HG03139 (cell line): ENCODE data around the gene LIME1.
"Not testable (repeated sequence)": the region's sequence is repeated elsewhere in the genome, so short reads cannot be mapped to it uniquely, and the experiment has no call there.

ENCODE experiments used
- ATAC-seq: cut with Tn5 transposase; IDR thresholded peaks from one replicate; pipeline ENCODE4 v1.9.1; 2021; ENCODE audit not compliant: unreplicated experiment

The LIME1 gene

DNA sequence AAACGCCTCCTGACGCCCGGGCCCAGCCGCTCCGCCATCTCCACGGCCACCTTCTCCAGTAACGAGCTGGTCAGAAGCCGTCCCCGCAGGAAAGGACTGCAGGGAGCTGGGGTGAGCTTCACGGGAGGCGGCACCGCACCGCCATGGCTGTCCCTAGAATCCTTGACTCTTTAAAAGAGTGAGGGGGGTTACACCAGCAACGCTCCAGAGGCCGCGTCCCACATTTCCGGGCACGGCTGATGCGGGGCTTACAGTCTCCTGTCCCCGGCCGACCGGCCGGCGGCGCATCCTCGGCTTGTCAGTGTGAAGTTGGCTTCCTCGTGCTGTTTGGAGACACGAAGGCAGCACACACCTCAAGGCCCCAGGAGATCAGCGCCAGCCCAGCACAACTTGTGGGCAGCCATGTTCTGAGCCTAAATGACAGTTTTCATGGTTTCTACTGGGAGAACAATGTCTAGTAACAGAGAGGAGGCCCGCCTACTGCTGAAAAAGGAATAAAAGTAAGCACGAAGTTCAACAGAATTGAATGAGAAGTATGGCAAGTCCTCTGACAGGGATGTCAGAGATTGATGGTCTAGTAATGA is 33.5 kb downstream of the LIME1 start:
- no peak for ATAC-seq

DNA sequence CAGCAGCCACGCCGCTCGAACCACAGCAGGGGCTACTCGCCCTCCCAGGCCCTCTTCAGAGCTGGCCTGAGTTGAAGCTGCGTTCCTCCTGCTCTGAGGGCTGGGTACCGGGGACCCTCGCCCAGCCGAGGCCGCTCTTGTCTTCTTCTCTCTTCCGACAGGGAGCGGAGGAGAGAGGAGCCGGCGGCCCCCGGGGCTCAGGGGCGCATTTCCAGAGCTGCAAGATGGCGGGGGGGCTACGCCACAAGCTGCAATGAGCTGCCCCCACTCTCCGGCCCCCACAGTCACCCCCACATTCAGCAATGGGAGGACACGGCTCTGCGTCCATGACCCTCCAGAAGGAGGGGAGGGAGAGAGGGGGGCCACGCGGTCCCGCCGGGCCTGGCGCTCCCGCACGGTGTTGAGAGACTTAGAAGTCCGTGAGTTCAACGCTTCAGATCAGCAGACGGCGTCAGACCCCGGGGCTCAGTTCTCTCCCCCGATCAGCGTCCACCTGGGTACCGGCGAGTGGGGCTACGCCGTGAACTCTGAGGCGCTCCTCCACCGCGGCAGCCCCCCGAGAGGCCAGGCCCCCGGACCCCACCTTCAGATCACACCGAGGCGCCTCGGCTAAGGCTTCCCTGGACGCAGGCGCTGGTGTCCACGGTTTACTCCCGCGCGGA is 34.7 kb downstream of the LIME1 start:
- ATAC-seq: no peak

DNA sequence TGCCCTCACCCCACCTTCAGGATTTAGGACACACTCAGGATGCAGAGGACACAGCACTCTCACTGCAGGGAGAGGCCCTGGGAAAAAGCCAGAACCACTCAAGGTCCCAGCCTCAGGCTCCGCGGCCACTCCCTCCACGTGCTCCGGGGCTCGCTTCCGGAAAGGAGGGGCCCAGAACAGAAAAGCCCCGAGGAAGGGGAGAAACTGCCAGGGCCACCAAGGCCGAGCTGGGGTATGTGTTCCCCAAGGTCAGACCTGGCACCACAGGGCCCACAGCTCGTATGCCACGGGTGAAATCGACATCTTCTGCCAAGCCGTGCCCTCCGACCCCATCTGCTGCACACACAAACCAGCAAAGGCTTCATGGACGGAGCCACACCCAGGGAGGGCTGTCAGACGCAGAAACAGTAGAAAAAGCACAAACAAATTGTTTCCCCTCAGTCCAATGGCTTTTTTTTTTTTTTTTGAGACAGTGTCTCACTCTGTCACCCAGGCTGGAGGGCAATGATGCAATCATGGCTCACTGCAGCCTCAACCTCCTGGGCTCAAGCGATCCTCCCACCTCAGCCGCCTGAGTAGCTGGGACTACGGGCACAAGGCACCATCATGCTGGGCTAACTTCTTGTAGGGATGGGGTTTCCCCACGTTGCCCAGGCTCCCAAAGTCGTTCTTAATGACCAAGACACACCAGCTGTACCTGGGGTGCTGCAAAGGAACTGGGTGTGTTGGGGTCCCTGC is 36.5 kb downstream of the LIME1 start:
- ATAC-seq: no peak

DNA sequence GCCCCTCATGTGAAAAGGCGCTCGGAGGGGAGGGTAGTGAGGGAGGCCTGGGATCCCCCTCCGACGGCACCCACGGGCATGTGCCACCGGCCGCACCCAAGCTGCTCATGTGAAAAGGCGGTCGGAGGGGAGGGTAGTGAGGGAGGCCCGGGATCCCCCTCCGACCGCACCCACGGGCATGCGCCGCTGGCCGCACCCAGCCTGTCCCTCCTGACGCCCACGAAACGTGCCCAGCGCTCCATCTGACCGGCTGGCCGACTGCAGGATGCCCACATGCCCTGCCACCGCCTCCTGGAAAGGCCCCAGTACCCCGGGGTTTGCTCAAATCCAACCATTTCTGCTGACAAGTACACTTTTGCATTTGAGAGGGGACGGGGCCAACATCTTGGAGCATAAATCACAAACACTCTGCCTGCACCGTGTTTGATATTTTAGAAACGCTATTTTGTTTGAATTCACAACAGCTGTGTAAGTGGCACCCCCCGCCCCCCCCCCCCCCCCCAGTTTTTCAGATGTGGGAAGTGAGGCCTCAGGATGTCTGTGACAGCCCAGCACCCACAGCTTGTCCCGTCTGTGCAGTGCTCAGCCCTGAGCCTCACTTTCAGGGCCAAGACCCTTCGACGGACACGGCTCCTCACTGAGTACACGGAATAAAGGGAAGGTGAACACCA is 37.2 kb downstream of the LIME1 start:
- ATAC-seq: no peak

DNA sequence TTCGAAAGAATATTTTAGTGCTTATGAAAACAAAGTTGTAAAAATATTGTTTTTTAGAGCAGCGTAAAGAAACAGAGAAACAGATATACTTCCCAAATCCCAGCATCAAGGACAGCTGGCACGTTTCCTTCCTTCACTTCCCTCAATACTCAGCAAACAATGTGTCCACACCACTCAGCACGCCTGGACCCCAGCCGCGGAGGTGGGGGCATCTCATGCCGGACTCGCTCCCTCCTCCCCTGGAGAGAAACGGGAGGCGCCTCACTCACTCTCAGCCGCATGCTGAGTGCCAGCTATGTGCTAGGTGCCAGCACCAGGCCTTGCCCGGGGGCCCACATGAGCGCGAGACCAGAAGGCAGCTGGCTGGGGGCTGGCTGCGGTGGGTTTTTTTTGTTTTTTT is 37.8 kb downstream of the LIME1 start:
- no peak for ATAC-seq

DNA sequence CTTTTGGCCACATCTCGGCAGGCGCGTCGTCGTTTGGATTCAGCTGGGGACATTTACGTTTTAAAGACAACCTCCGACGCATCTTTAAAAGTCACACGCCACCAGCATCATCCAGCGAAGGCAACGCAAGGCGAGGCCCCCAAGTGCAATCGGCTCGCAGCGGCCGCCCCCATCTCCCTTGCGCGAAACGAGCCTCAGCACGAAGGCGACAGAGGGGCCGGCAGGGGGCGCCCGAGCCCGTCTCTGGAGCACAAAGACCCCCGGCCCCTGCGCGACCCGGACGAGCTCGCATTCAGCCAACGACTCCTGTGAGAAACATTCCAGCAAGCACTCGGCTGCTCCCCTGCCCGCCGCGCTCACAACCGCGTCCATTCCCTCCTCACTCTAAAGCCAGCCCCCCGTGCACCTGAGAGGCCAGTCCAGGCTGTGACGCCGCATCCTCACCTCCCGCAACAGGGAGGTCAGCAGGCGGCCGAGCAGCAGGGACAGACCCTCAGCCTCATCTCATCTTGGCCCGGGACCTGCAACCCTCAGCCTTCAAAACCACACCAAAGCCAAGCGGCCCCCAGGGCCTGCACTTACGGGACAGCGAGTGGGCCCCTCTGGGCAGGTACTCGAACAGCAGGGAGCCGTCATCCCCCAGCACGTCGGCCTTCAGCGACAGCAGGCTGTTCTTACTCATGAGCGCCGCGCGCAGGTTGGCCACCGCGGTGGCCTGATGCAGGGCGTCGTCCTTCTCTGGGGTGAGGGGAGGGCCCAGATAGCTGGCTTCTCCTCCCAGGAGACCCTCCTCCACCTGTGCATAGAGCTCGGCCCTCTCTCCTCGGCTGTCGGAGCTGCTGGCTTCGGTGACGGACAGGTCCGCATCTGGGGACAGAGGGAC is 38.9 kb downstream of the LIME1 start:
- no peak for ATAC-seq

DNA sequence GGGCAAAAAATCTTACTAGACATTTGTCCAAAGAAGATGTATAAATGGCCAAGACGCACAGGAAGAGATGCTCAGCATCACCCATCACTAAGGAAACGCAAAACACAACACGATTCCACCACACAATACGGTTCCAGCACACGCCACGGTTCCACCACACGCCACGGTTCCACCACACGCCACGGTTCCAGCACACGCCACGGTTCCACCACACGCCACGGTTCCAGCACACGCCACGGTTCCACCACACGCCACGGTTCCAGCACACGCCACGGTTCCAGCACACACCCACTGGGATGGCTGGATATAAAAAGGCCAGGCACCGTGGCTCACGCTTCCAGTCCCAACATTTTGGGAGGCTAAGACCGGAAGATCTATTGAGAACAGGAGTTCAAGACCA is 40.4 kb downstream of the LIME1 start:
- not testable (repeated sequence) for ATAC-seq

DNA sequence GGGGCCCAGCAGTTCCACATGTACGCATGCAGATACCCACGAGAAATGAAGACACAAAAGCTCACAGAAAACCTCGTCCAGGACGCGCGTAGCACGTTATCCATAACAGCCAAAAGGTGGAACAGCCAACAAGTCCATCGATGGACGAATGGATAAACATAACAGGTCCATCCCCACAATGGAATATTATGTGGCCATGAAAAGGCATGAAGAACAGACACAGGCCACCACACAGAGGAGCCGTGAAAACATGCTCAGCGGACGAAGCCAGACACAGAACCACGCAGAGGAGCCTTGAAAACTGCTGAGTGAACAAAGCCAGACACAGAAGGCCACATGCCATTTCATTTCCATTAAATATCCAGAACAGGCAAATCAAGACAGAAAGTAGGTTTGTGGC is 41.1 kb downstream of the LIME1 start:
- ATAC-seq: no peak

DNA sequence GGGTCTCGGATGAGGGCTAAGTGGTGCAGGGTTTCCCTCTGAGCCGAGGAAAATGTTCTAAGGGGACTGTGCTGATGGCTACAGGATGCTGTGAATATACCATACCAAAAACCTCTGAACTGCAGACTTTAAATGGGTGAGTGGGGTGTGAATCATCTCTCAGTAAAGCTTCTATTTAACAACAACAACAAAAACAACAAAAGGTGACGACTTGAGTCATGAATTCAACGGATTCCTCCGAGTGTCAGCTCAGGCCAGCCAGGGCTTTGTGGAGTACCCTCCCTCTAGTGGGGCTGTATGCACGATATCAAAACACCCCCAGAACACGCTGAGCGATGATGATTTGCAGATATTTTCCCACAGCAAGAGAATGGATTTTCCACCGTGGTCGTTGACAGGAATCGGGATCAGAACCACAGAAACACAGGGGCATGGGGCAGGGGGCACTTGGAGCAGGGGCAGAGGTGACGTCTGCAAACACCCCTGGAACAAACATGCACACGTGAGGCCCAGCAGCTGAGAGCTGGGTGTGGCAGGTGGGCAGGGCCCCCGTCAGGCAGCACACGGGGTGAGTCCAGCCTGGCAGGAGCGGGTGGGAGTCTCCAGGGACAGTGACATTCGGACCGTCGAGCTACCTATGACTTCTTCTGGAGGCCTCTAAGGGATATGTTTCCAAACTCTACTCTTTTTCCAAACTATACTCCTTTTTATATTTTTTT is 41.7 kb downstream of the LIME1 start:
- ATAC-seq: no peak

DNA sequence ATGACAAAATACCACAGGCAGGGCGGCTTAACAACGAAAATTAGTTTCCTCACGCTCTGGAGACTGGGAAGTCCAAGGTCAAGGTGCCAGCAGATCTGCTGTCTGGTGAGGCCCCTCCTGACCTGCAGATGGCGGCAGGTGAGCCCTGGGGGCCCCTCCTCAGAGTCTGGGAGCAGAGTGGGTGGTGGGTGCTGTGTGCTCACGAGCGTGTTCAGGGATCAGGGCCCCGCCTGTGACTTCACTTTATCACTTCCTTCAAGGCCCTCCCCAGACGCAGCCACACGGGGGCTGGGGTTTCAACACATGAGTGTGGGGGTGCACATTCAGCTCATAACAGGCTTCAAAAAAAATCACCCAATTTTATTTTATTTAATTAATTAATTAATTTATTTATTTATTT is 42.4 kb downstream of the LIME1 start:
- ATAC-seq: no peak

DNA sequence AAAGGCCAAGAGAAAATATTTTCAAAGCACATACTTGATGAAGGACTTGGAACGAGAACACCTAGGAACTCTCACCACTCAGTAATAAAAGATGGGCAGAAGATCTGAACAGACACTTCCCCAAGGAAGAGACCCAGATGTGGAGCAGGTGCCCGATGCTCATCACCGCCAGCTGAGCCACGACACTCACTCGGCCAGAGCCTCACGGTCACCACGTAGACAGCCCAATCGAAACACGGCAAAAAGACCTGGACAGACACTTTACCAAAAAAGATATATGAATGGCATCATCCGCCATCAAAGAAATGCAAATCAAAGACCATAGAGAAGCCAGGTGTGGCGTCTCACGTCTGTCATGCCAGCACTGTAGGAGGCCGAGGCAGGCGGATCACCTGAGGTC is 44.7 kb downstream of the LIME1 start:
- no peak for ATAC-seq

DNA sequence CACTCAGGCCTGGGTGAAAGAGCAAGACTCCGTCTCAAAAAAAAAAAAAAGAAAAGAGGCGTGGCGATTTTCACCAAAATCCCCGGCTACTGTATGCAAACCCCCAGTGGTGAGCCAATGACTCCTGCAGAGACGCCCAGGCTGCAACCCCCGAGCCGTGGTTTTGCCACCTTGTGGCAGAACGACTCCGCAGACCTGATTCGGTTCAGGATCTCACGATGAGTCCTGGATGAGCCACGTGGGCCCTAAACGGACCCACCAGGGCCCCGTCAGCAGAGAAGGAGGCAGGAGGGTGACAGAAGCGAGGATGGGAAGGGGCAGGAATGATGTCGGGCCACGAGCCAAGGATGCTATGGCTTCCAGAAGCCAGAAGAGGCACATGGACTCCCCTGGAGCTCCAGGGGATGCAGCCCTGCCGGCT is 45.6 kb downstream of the LIME1 start:
- ATAC-seq: no peak

DNA sequence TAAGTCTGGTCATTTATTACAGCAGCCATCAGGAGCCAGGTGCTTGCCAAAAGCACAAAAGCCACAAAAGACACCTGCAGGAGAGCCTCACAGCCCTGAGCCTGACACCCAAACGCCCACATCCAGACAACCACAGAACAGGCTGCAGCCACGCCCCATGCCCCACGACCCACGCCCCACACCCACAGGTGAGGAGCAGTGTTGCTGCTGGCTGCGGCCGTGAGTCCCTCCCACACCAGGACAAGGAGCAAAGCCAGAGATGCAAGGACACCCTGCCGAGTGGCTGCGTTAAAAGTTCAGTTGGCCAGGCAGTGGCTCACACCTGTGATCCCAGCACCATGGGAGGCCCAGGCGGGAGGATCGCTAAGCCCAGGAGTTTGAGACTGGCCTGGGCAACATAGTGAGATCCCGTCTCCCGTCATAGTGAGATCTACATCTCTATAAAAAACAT is 46.1 kb downstream of the LIME1 start:
- ATAC-seq: no peak

DNA sequence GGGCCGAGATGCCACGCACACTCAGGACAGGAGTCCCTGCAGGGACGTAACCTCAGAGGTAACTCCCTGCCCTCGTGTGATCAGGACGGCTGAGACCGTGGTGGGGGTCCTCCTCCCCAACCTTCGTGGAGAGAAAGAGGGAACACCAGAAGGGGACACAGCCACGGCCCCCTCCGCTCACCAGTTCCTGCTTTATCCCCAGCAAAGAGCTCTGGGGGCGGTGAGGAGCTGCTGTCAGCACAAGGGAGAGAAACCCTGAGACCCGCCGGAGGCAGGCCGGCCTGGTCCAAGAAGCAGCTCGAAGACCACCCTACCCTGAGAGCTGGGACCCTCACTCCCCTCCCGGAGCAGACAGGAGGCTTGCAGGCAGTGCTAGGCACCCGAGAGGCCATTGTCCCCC is 47.5 kb downstream of the LIME1 start:
- no peak for ATAC-seq

DNA sequence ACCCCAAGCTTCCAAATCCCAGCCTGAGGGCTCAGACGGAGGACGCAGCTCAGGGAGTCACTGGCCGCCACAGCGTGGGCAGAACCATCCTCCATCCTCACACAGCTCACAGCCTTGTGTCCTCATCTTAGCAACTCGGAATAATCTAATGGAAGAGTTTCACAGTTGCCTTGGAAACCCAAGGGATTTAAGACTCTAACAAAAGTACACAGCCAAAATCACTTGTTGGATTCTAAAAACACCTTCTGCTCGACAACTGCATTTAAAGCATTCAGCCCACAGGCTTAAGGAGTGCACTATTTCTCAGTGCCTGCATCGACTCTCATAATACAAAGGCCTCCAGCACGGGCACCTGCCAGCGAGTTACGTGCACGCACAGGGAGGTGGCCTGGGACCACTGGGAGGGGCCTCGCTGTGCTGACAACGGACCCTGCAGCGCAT is 49.2 kb downstream of the LIME1 start:
- ATAC-seq: no peak

DNA sequence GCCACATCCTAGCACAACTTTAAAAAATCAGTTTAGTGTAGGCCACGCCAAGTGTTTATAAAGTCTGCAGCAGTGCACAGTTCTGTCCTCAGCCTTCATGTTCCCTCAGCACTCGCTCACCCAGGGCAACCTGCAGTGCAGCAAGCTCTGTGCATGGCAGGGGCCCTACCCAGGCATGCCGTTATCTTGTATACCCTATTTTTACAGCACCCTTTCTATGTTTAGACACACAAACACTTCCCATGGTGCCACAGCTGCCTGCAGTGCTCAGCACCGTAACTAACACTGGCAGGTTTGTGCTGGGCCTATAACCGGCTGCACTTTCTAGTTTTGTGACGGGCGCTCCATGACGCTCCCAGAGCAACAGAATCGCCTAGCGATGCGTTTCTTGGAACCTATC is 50.8 kb downstream of the LIME1 start:
- no peak for ATAC-seq

DNA sequence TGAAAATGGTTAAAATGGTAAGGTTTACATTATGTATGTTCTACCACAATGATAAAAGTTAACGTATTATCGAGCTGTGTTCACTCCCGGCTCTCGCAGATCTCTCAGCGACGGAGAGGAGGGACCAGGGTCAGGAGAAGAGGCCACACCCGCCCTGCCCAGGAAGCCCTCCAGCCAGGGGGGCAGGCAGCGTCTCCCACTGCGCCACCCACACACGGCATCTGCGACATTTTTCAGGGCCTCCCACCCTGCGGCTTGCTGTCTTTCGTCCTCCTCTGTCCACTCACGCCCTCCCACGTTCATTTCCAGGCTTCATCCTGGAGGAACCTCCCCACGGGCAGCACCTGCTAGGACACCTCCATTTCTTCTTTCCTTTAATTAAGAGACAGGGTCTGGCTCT is 51.3 kb downstream of the LIME1 start:
- ATAC-seq: no peak
